ENCODE results near the gene HMGB1. TPM values are rescaled to one million over a fixed set of nuclear protein-coding genes. Genes with fewer than 3 reads are reported as not detected.

The HMGB1 gene
- total and polyA plus RNA-seq, 7 donors, result 212 to 519 (median 317) TPM

GRCh38 chr13:30493658-30494381 lies 28.1 kb upstream of the HMGB1 start:
- H3K27me3 ChIP-seq, result no peaks in the 10 kb centered on the region
- H3K27ac ChIP-seq, result no peak overlapping the region
- H3K9me3 ChIP-seq, result no peaks in the 10 kb centered on the region
- no peaks in the 10 kb centered on the region for H3K36me3 ChIP-seq
- WGBS, 2 donors, result 78 to 88% methylated on average over 4 of the region's 4 CpGs
- TF ChIP-seq POLR2A (IDR thresholded peaks at IDR 0.05) (no peak), POLR2AphosphoS5 (IDR thresholded peaks at IDR 0.05) (no peak), CTCF (IDR thresholded peaks at IDR 0.05) (no peak), EP300 (IDR thresholded peaks at IDR 0.05) (no peak)
- H3K4me1 ChIP-seq, result no peaks in the 10 kb centered on the region
- DNase-seq, result no peak
- intact Hi-C loops (cut with DNase I), result no loop called here
- no peak overlapping the region for H3K4me3 ChIP-seq

- H3K4me3 ChIP-seq, result no peak overlapping the region
- no peak overlapping the region for H3K27ac ChIP-seq
- WGBS, 2 donors, result 96 to 97% methylated on average over 3 of the region's 3 CpGs
- H3K36me3 ChIP-seq, result no peaks in the 10 kb centered on the region
- no peaks in the 10 kb centered on the region for H3K9me3 ChIP-seq
- DNase-seq, result no peak
- intact Hi-C loops (cut with DNase I), result no loop called here
- TF ChIP-seq POLR2AphosphoS5 (IDR thresholded peaks at IDR 0.05), result no peak
- no peak for TF ChIP-seq EP300 (IDR thresholded peaks at IDR 0.05)
- H3K4me1 ChIP-seq, result no peaks in the 10 kb centered on the region
- H3K27me3 ChIP-seq, result no peaks in the 10 kb centered on the region
These were observed 21.3 kb upstream of the HMGB1 start for GRCh38 chr13:30487075-30487470.

GRCh38 chr13:30486230-30487074 lies 20.7 kb upstream of the HMGB1 start:
- H3K27ac ChIP-seq, result no peak overlapping the region
- H3K27me3 ChIP-seq, result no peaks in the 10 kb centered on the region
- WGBS, 2 donors, result 64 to 82% methylated on average over 11 of the region's 11 CpGs
- no peaks in the 10 kb centered on the region for H3K36me3 ChIP-seq
- no peaks in the 10 kb centered on the region for H3K9me3 ChIP-seq
- TF ChIP-seq POLR2AphosphoS5 (IDR thresholded peaks at IDR 0.05) (no peak), CTCF (IDR thresholded peaks at IDR 0.05) (no peak), POLR2A (IDR thresholded peaks at IDR 0.05) (no peak), EP300 (IDR thresholded peaks at IDR 0.05) (no peak)
- H3K4me1 ChIP-seq, result no peaks in the 10 kb centered on the region
- intact Hi-C loops (cut with DNase I), result no loop called here
- no peak for DNase-seq
- H3K4me3 ChIP-seq, result no peak overlapping the region

GRCh38 chr13:30481241-30481760 lies 15.6 kb upstream of the HMGB1 start:
- no peak overlapping the region for H3K27ac ChIP-seq
- 96 to 97% methylated on average over 8 of the region's 8 CpGs for WGBS, 2 donors
- TF ChIP-seq POLR2AphosphoS5 (IDR thresholded peaks at IDR 0.05), result no peak
- no peak for TF ChIP-seq POLR2A (IDR thresholded peaks at IDR 0.05)
- TF ChIP-seq CTCF (IDR thresholded peaks at IDR 0.05), result no peak
- TF ChIP-seq EP300 (IDR thresholded peaks at IDR 0.05), result no peak
- no peaks in the 10 kb centered on the region for H3K4me1 ChIP-seq
- no peaks in the 10 kb centered on the region for H3K27me3 ChIP-seq
- no peak overlapping the region for H3K4me3 ChIP-seq
- no peak for DNase-seq
- no peaks in the 10 kb centered on the region for H3K36me3 ChIP-seq
- H3K9me3 ChIP-seq, result no peaks in the 10 kb centered on the region
- intact Hi-C loops (cut with DNase I), result no loop called here

GRCh38 chr13:30480292-30480950 lies 14.7 kb upstream of the HMGB1 start:
- H3K27me3 ChIP-seq, result no peaks in the 10 kb centered on the region
- 31 to 65% methylated on average over 6 of the region's 6 CpGs for WGBS, 2 donors
- no peak overlapping the region for H3K4me3 ChIP-seq
- DNase-seq, result no peak
- TF ChIP-seq EP300 (IDR thresholded peaks at IDR 0.05), result no peak
- no peak for TF ChIP-seq POLR2A (IDR thresholded peaks at IDR 0.05)
- no peak for TF ChIP-seq CTCF (IDR thresholded peaks at IDR 0.05)
- TF ChIP-seq POLR2AphosphoS5 (IDR thresholded peaks at IDR 0.05), result no peak
- H3K4me1 ChIP-seq, result no peaks in the 10 kb centered on the region
- intact Hi-C loops (cut with DNase I), result no loop called here
- H3K27ac ChIP-seq, result no peak overlapping the region
- no peaks in the 10 kb centered on the region for H3K36me3 ChIP-seq
- no peaks in the 10 kb centered on the region for H3K9me3 ChIP-seq
